Stomach smooth muscle (tissue), 2 donors: Measurements from ENCODE around the gene CHRNA1.

Experiments
- H3K27ac ChIP-seq: one replicate; pipeline ENCODE4 v1.7.0; 2013; ENCODE audit warnings: mild to moderate bottlenecking, low read length, inconsistent platforms
- H3K27me3 ChIP-seq, 2 donors: one replicate each; pipeline ENCODE4 v1.7.0; 2013; ENCODE audit warnings: low read length in 2 of 2; ENCODE audit not compliant: insufficient read depth in 2 of 2, control insufficient read depth in 1 of 2
- H3K36me3 ChIP-seq, 2 donors: one replicate each; pipeline ENCODE4 v1.7.0; 2013; ENCODE audit warnings: low read length in 2 of 2; ENCODE audit not compliant: control insufficient read depth in 2 of 2, insufficient read depth in 2 of 2
- H3K4me1 ChIP-seq: one replicate; pipeline ENCODE4 v1.7.0; 2013; ENCODE audit warnings: low read length; ENCODE audit not compliant: control insufficient read depth, insufficient read depth
- H3K4me3 ChIP-seq, 2 donors: one replicate each; pipeline ENCODE4 v1.7.0; 2013; ENCODE audit warnings: low read length in 2 of 2
- H3K9ac ChIP-seq, 2 donors: one replicate each; pipeline ENCODE4 v1.7.0; 2013; ENCODE audit warnings: low read length in 2 of 2, mild to moderate bottlenecking in 1 of 2
- H3K9me3 ChIP-seq, 2 donors: one replicate each; pipeline ENCODE4 v1.7.0; 2013; ENCODE audit warnings: low read length in 2 of 2; ENCODE audit not compliant: control insufficient read depth in 2 of 2
- donor health status: healthy.
- donor health status: Pancreatic carcinoma.

CHRNA1 gene

GRCh38 chr2:174781996-174782395, 17.7 kb upstream of the CHRNA1 start:
- H3K9ac ChIP-seq: no peak overlapping the region
- H3K36me3 ChIP-seq: no peaks in the 10 kb centered on the region
- peak overlapping the region; percentile 44 to 58 for H3K4me3 ChIP-seq
- no peaks in the 10 kb centered on the region for H3K27me3 ChIP-seq
- no peaks in the 10 kb centered on the region for H3K9me3 ChIP-seq
- peaks cover 44% of the 10 kb centered on the region for H3K4me1 ChIP-seq
- no peak overlapping the region for H3K27ac ChIP-seq

- Histone ChIP-seq H3K4me3 (peak overlapping the region in 1 of 2 donors; percentile 58), H3K27me3 (no peaks in the 10 kb centered on the region), H3K9me3 (no peaks in the 10 kb centered on the region), H3K4me1 (peaks cover 48% of the 10 kb centered on the region), H3K27ac (no peak overlapping the region), H3K9ac (no peak overlapping the region), H3K36me3 (no peaks in the 10 kb centered on the region)
These were observed 17.0 kb upstream of the CHRNA1 start for GRCh38 chr2:174781298-174781697.

GRCh38 chr2:174780856-174781255, 16.6 kb upstream of the CHRNA1 start:
- Histone ChIP-seq H3K27me3 (no peaks in the 10 kb centered on the region), H3K4me1 (peaks cover 44% of the 10 kb centered on the region), H3K27ac (no peak overlapping the region), H3K9ac (no peak overlapping the region), H3K36me3 (no peaks in the 10 kb centered on the region), H3K9me3 (no peaks in the 10 kb centered on the region), H3K4me3 (no peak overlapping the region)

GRCh38 chr2:174780191-174780840, 16.0 kb upstream of the CHRNA1 start:
- Histone ChIP-seq H3K4me3 (no peak overlapping the region), H3K27me3 (no peaks in the 10 kb centered on the region), H3K36me3 (no peaks in the 10 kb centered on the region), H3K9ac (no peak overlapping the region), H3K4me1 (peaks cover 48% of the 10 kb centered on the region), H3K9me3 (no peaks in the 10 kb centered on the region), H3K27ac (no peak overlapping the region)

GRCh38 chr2:174779361-174779928, 15.2 kb upstream of the CHRNA1 start:
- no peak overlapping the region for H3K4me3 ChIP-seq
- H3K9ac ChIP-seq: no peak overlapping the region
- H3K4me1 ChIP-seq: peaks cover 48% of the 10 kb centered on the region
- no peak overlapping the region for H3K27ac ChIP-seq
- H3K9me3 ChIP-seq: no peaks in the 10 kb centered on the region
- H3K27me3 ChIP-seq: no peaks in the 10 kb centered on the region
- no peaks in the 10 kb centered on the region for H3K36me3 ChIP-seq

GRCh38 chr2:174778085-174778981, 14.1 kb upstream of the CHRNA1 start:
- Histone ChIP-seq H3K9ac (no peak overlapping the region), H3K27me3 (no peaks in the 10 kb centered on the region), H3K4me3 (peak overlapping the region in 1 of 2 donors; percentile 29), H3K27ac (peak overlapping the region; percentile 55), H3K4me1 (peaks cover 48% of the 10 kb centered on the region), H3K9me3 (no peaks in the 10 kb centered on the region), H3K36me3 (no peaks in the 10 kb centered on the region)

- H3K27me3 ChIP-seq: no peaks in the 10 kb centered on the region
- H3K27ac ChIP-seq: peak overlapping the region; percentile 55
- no peaks in the 10 kb centered on the region for H3K36me3 ChIP-seq
- peak overlapping the region in 1 of 2 donors; percentile 40 for H3K4me3 ChIP-seq
- no peaks in the 10 kb centered on the region for H3K9me3 ChIP-seq
- peak overlapping the region in 1 of 2 donors; percentile 21 for H3K9ac ChIP-seq
- H3K4me1 ChIP-seq: peaks cover 51% of the 10 kb centered on the region
These were observed 13.2 kb upstream of the CHRNA1 start for GRCh38 chr2:174777347-174778084.

- Histone ChIP-seq H3K4me3 (no peak overlapping the region), H3K27me3 (no peaks in the 10 kb centered on the region), H3K9ac (no peak overlapping the region), H3K4me1 (peaks cover 52% of the 10 kb centered on the region), H3K9me3 (no peaks in the 10 kb centered on the region), H3K27ac (peak overlapping the region; percentile 55), H3K36me3 (no peaks in the 10 kb centered on the region)
These were observed 12.4 kb upstream of the CHRNA1 start for GRCh38 chr2:174776675-174777074.

- no peaks in the 10 kb centered on the region for H3K9me3 ChIP-seq
These were observed 12.0 kb upstream of the CHRNA1 start for GRCh38 chr2:174776223-174776622.

GRCh38 chr2:174775571-174775980, 11.3 kb upstream of the CHRNA1 start:
- no peak overlapping the region for H3K4me3 ChIP-seq
- H3K9me3 ChIP-seq: no peaks in the 10 kb centered on the region
- no peak overlapping the region for H3K27ac ChIP-seq
- no peak overlapping the region for H3K9ac ChIP-seq
- H3K27me3 ChIP-seq: no peaks in the 10 kb centered on the region
- no peaks in the 10 kb centered on the region for H3K36me3 ChIP-seq
- peaks cover 46% of the 10 kb centered on the region for H3K4me1 ChIP-seq

More at GRCh38 chr2:174776223-174776622, 12.0 kb upstream of the CHRNA1 start:
- Histone ChIP-seq H3K27me3 (no peaks in the 10 kb centered on the region), H3K27ac (no peak overlapping the region), H3K36me3 (no peaks in the 10 kb centered on the region), H3K4me3 (no peak overlapping the region), H3K9ac (no peak overlapping the region), H3K4me1 (peaks cover 48% of the 10 kb centered on the region)
